Lung (tissue), 12 donors: ENCODE data around the gene DAAM2. TPM values are rescaled to one million over a fixed set of nuclear protein-coding genes. Genes with fewer than 3 reads are reported as not detected.

Experiments used
- ATAC-seq: fragments of 200-7000 bp; cut with Tn5 transposase; one replicate; pipeline ENCODE4 v1.9.1; 2020; ENCODE audit warnings: moderate number of reproducible peaks; ENCODE audit not compliant: insufficient read depth, low FRiP score
- DNase-seq, 3 donors: peaks; one replicate each; pipeline ENCODE4 v3.0.0-alpha.2; 2013 to 2017
- H3K27ac ChIP-seq, 2 donors: one replicate each; pipeline ENCODE4 v1.5.1; 2013; ENCODE audit warnings: mild to moderate bottlenecking in 2 of 2, moderate library complexity in 2 of 2, control low read depth in 1 of 2, inconsistent platforms in 1 of 2, low read depth in 1 of 2, low read length in 1 of 2
- H3K27me3 ChIP-seq, 3 donors: one replicate each; pipeline ENCODE4 v1.5.1; 2013; ENCODE audit warnings: low read length in 2 of 3; ENCODE audit not compliant: control insufficient read depth in 3 of 3, insufficient read depth in 3 of 3
- H3K36me3 ChIP-seq, 4 donors: one replicate each; pipeline ENCODE4 v1.5.1; 2013; ENCODE audit warnings: low read length in 4 of 4, mild to moderate bottlenecking in 1 of 4, moderate library complexity in 1 of 4; ENCODE audit not compliant: control insufficient read depth in 4 of 4, insufficient read depth in 4 of 4
- H3K4me1 ChIP-seq, 5 donors: one replicate each; pipeline ENCODE4 v1.5.1; 2013; ENCODE audit warnings: low read length in 5 of 5, mild to moderate bottlenecking in 2 of 5, moderate library complexity in 1 of 5; ENCODE audit not compliant: control insufficient read depth in 5 of 5, insufficient read depth in 5 of 5
- H3K4me3 ChIP-seq: one replicate; pipeline ENCODE4 v1.5.1; 2013; ENCODE audit warnings: mild to moderate bottlenecking, control low read depth, moderate library complexity
- H3K9ac ChIP-seq, 2 donors: one replicate each; pipeline ENCODE4 v1.5.1; 2013; ENCODE audit warnings: low read length in 2 of 2, control low read depth in 1 of 2; ENCODE audit not compliant: insufficient read depth in 1 of 2
- H3K9me3 ChIP-seq, 4 donors: one replicate each; pipeline ENCODE4 v1.5.1; 2013; ENCODE audit warnings: low read length in 3 of 4, mild to moderate bottlenecking in 1 of 4, moderate library complexity in 1 of 4; ENCODE audit not compliant: control insufficient read depth in 4 of 4, insufficient read depth in 3 of 4
- WGBS, 2 donors: extraction: QIAGEN DNeasy Blood & Tissue Kit; methylation state at CpG; one replicate each; pipeline ENCODE4 v1.1.7; 2013; 5-methylcytosine and 5-hydroxymethylcytosine counted together
- polyA plus RNA-seq, 2 donors: library from polyadenylated mRNA; stranded (reverse); fragments of 200-250 nt; gene quantifications; one replicate each; pipeline ENCODE4 v1.2.1, GENCODE V29; 2013
- total RNA-seq, 2 donors: library from RNA; depleted of rRNA in 1 of 2; stranded (reverse); fragments of >200 nt in 1 of 2; gene quantifications; one replicate each; pipeline ENCODE4 v1.2.1, GENCODE V29; 2014 to 2021
- TF ChIP-seq, protein P1 (sequence below): IDR thresholded peaks from 2 replicates; pipeline ENCODE4 v1.5.1; 2012; ENCODE audit warnings: mild to moderate bottlenecking; ENCODE audit errors: control extremely low read depth, extremely low read depth
- donor health status: control.
- donor health status: control.
- donor health status: Bipolar disorder and iron deficiency.
- donor health status: healthy.
- donor health status: DM: yes; HTN: yes; CAD: no.

The DAAM2 gene
- total and polyA plus RNA-seq, 4 donors: 13.6 to 43.0 (median 28.5) TPM

DNA sequence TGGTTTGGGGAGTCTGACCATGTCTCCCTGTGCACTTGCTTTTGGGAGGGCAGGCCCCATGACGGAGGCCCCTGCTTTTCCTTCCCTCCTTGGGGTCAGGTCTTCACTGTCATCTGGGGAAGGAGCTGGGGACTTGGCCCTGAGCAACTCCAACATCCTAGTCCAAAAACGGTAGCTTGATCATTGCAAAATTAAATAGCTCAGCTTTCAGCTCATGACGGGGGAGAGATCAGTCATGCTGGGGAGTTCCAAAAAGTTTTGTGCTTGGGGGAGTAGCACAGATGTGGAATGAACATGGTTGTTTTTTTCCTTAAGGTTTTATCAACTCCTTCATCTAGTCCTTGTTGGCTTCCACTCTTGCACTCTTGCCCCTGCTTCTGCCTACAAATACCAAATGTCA, 81.3 kb downstream of the DAAM2 start:
- DNase-seq (no peak), ATAC-seq (no peak)
- no peaks in the 10 kb centered on the region for H3K4me1 ChIP-seq
- H3K9ac ChIP-seq: no peak overlapping the region
- TF ChIP-seq, protein P1, sequence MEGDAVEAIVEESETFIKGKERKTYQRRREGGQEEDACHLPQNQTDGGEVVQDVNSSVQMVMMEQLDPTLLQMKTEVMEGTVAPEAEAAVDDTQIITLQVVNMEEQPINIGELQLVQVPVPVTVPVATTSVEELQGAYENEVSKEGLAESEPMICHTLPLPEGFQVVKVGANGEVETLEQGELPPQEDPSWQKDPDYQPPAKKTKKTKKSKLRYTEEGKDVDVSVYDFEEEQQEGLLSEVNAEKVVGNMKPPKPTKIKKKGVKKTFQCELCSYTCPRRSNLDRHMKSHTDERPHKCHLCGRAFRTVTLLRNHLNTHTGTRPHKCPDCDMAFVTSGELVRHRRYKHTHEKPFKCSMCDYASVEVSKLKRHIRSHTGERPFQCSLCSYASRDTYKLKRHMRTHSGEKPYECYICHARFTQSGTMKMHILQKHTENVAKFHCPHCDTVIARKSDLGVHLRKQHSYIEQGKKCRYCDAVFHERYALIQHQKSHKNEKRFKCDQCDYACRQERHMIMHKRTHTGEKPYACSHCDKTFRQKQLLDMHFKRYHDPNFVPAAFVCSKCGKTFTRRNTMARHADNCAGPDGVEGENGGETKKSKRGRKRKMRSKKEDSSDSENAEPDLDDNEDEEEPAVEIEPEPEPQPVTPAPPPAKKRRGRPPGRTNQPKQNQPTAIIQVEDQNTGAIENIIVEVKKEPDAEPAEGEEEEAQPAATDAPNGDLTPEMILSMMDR: no peak
- no peaks in the 10 kb centered on the region for H3K27me3 ChIP-seq
- no peak overlapping the region for H3K4me3 ChIP-seq
- H3K27ac ChIP-seq: no peak overlapping the region
- H3K36me3 ChIP-seq: peaks cover 0 to 49% (median 23%) of the 10 kb centered on the region in 4 donors
- WGBS, 2 donors: 85 to 87% methylated on average over 3 of the region's 3 CpGs
- H3K9me3 ChIP-seq: no peaks in the 10 kb centered on the region

DNA sequence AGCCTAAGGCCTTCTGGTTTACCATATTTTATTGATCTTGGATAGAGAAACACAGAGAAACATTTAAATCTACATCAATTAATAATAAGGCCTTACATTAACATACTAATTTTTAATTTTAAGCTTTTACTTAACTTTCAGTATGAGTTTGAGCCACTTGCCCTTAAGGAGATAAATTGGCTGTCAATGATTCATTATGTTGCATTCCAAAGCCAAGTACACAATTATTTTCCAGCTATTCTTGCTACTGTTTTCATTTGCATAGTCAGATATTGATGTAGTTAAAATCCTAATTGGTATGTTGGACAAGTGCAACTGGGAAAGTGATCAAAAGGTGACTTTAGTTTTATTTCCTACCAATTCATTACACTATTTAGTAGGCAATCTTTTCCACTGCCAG, 83.9 kb downstream of the DAAM2 start:
- no peak overlapping the region for H3K9ac ChIP-seq
- no peaks in the 10 kb centered on the region for H3K9me3 ChIP-seq
- no peak overlapping the region for H3K4me3 ChIP-seq
- peaks cover 0 to 3% (median 0%) of the 10 kb centered on the region in 5 donors for H3K4me1 ChIP-seq
- no peaks in the 10 kb centered on the region for H3K27me3 ChIP-seq
- no peak for DNase-seq
- H3K27ac ChIP-seq: no peak overlapping the region
- TF ChIP-seq, protein P1: no peak
- ATAC-seq: no peak
- peaks cover 0 to 54% (median 26%) of the 10 kb centered on the region in 4 donors for H3K36me3 ChIP-seq

DNA sequence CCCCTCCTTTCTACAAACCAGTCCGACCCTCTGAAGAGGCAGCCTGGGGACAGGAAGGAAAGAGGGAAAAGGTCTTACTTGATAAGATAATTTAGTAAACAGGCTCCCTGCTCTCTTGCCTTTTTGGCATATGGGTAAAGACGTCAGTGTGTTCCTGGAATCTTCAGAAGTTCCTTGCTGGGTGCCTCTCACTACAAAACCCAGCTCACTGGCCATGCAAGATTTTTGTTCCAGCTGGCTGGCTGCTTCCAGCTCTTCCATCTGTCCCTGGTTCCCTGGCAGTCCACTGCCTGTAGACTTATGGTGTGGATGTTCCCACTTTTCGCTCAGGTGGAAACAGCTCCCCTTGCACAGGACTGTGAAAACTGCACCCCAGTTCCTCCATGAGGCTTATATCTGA, 84.7 kb downstream of the DAAM2 start:
- H3K27me3 ChIP-seq: no peaks in the 10 kb centered on the region
- WGBS, 2 donors: 60 to 62% methylated on average over 3 of the region's 3 CpGs
- peaks cover 0 to 48% (median 25%) of the 10 kb centered on the region in 4 donors for H3K36me3 ChIP-seq
- ATAC-seq (no peak), DNase-seq (no peak)
- no peak overlapping the region for H3K9ac ChIP-seq
- peaks cover 0 to 3% (median 2%) of the 10 kb centered on the region in 5 donors for H3K4me1 ChIP-seq
- no peak overlapping the region for H3K4me3 ChIP-seq
- no peak overlapping the region for H3K27ac ChIP-seq
- no peaks in the 10 kb centered on the region for H3K9me3 ChIP-seq
- TF ChIP-seq, protein P1: no peak

- no peaks in the 10 kb centered on the region for H3K27me3 ChIP-seq
- H3K4me1 ChIP-seq: peaks cover 0 to 13% (median 9%) of the 10 kb centered on the region in 5 donors
- H3K27ac ChIP-seq: no peak overlapping the region
- WGBS, 2 donors: 72 to 87% methylated on average over 3 of the region's 3 CpGs
- no peak overlapping the region for H3K4me3 ChIP-seq
- ATAC-seq (no peak), DNase-seq (no peak)
- no peaks in the 10 kb centered on the region for H3K9me3 ChIP-seq
- H3K9ac ChIP-seq: no peak overlapping the region
- TF ChIP-seq, protein P1: no peak
- peaks cover 0 to 37% (median 18%) of the 10 kb centered on the region in 4 donors for H3K36me3 ChIP-seq
Observed at GRCh38 chr6:39879535-39879934, 87.4 kb downstream of the DAAM2 start.
